ENCODE measurements around the gene DSE.

The DSE gene

DNA sequence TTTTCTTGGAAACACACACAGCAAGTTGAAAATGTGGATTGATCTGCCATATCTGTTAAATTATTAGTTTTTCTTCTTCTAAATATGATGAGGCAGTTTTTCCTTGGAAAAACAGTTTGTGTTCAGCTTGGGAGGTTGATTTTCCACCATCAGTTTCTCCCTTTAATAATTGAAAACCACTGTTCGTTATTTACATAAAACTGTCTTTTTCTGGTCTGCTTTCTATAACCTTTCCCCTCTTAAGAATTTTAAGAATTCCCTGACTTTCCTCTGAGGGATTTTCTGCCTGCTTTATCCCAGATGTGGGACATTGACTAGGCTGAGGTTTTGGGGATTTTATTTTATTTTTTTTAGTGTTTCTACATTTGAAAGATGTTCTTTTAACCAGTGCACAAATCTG is 27.2 kb downstream of the DSE start:
- TF ChIP-seq TCF12 (IDR thresholded peaks at IDR 0.05; ENCODE audit: low read depth) (no peak), ZBTB7A (IDR thresholded peaks at IDR 0.05; ENCODE audit: low read depth) (no peak), EP300 (IDR thresholded peaks at IDR 0.05; ENCODE audit: borderline replicate concordance) (no peak), TEAD4 (IDR thresholded peaks at IDR 0.05) (no peak), TAF1 (IDR thresholded peaks at IDR 0.05; ENCODE audit: low read depth) (no peak), EGR1 (IDR thresholded peaks at IDR 0.05) (no peak), NFIC (IDR thresholded peaks at IDR 0.05) (no peak)
- TF ChIP-seq, protein P1, sequence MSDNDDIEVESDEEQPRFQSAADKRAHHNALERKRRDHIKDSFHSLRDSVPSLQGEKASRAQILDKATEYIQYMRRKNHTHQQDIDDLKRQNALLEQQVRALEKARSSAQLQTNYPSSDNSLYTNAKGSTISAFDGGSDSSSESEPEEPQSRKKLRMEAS (IDR thresholded peaks at IDR 0.05): no peak
- TF ChIP-seq, protein P2, sequence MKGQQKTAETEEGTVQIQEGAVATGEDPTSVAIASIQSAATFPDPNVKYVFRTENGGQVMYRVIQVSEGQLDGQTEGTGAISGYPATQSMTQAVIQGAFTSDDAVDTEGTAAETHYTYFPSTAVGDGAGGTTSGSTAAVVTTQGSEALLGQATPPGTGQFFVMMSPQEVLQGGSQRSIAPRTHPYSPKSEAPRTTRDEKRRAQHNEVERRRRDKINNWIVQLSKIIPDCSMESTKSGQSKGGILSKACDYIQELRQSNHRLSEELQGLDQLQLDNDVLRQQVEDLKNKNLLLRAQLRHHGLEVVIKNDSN (IDR thresholded peaks at IDR 0.05): no peak
- TF ChIP-seq, protein P3, sequence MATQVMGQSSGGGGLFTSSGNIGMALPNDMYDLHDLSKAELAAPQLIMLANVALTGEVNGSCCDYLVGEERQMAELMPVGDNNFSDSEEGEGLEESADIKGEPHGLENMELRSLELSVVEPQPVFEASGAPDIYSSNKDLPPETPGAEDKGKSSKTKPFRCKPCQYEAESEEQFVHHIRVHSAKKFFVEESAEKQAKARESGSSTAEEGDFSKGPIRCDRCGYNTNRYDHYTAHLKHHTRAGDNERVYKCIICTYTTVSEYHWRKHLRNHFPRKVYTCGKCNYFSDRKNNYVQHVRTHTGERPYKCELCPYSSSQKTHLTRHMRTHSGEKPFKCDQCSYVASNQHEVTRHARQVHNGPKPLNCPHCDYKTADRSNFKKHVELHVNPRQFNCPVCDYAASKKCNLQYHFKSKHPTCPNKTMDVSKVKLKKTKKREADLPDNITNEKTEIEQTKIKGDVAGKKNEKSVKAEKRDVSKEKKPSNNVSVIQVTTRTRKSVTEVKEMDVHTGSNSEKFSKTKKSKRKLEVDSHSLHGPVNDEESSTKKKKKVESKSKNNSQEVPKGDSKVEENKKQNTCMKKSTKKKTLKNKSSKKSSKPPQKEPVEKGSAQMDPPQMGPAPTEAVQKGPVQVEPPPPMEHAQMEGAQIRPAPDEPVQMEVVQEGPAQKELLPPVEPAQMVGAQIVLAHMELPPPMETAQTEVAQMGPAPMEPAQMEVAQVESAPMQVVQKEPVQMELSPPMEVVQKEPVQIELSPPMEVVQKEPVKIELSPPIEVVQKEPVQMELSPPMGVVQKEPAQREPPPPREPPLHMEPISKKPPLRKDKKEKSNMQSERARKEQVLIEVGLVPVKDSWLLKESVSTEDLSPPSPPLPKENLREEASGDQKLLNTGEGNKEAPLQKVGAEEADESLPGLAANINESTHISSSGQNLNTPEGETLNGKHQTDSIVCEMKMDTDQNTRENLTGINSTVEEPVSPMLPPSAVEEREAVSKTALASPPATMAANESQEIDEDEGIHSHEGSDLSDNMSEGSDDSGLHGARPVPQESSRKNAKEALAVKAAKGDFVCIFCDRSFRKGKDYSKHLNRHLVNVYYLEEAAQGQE (IDR thresholded peaks at IDR 0.05; ENCODE audit: low read depth): no peak

- TF ChIP-seq TCF12 (IDR thresholded peaks at IDR 0.05; ENCODE audit: low read depth) (no peak), NFIC (IDR thresholded peaks at IDR 0.05) (no peak), EGR1 (IDR thresholded peaks at IDR 0.05) (no peak), TEAD4 (IDR thresholded peaks at IDR 0.05) (no peak), FOXM1 (IDR thresholded peaks at IDR 0.05; ENCODE audit: borderline replicate concordance, low read depth) (no peak), TAF1 (IDR thresholded peaks at IDR 0.05; ENCODE audit: low read depth) (no peak), EP300 (IDR thresholded peaks at IDR 0.05; ENCODE audit: borderline replicate concordance) (no peak)
- TF ChIP-seq, protein P3 (IDR thresholded peaks at IDR 0.05; ENCODE audit: low read depth): no peak
- TF ChIP-seq, protein P1 (IDR thresholded peaks at IDR 0.05): no peak
These were observed 27.7 kb downstream of the DSE start for GRCh38 chr6:116398316-116399010.

DNA sequence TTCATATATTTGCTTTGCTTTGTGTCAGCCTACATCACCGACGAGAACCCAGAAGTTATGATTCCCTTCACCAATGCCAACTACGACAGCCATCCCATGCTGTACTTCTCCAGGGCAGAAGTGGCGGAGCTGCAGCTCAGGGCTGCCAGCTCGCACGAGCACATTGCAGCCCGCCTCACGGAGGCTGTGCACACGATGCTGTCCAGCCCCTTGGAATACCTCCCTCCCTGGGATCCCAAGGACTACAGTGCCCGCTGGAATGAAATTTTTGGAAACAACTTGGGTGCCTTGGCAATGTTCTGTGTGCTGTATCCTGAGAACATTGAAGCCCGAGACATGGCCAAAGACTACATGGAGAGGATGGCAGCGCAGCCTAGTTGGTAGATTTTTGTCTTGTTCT is 28.5 kb downstream of the DSE start:
- no peak for TF ChIP-seq RAD21 (IDR thresholded peaks at IDR 0.05; ENCODE audit: low read depth)
- TF ChIP-seq YY1 (IDR thresholded peaks at IDR 0.05; ENCODE audit: low read depth): no peak
- no peak for TF ChIP-seq TCF12 (IDR thresholded peaks at IDR 0.05; ENCODE audit: low read depth)
- no peak for TF ChIP-seq CREB1 (IDR thresholded peaks at IDR 0.05; ENCODE audit: low read depth)
- no peak for TF ChIP-seq NFIC (IDR thresholded peaks at IDR 0.05)
- no peak for TF ChIP-seq TEAD4 (IDR thresholded peaks at IDR 0.05)
- no peak for TF ChIP-seq TAF1 (IDR thresholded peaks at IDR 0.05; ENCODE audit: low read depth)
- TF ChIP-seq, protein P1 (IDR thresholded peaks at IDR 0.05): no peak
- no peak for TF ChIP-seq CEBPB (IDR thresholded peaks at IDR 0.05)
- TF ChIP-seq EGR1 (IDR thresholded peaks at IDR 0.05): no peak
- TF ChIP-seq, protein P2 (IDR thresholded peaks at IDR 0.05): no peak
- no peak for TF ChIP-seq ZBTB7A (IDR thresholded peaks at IDR 0.05; ENCODE audit: low read depth)
- TF ChIP-seq EP300 (IDR thresholded peaks at IDR 0.05; ENCODE audit: borderline replicate concordance): no peak
- TF ChIP-seq FOXM1 (IDR thresholded peaks at IDR 0.05; ENCODE audit: borderline replicate concordance, low read depth): no peak
- TF ChIP-seq, protein P3 (IDR thresholded peaks at IDR 0.05; ENCODE audit: low read depth): no peak

DNA sequence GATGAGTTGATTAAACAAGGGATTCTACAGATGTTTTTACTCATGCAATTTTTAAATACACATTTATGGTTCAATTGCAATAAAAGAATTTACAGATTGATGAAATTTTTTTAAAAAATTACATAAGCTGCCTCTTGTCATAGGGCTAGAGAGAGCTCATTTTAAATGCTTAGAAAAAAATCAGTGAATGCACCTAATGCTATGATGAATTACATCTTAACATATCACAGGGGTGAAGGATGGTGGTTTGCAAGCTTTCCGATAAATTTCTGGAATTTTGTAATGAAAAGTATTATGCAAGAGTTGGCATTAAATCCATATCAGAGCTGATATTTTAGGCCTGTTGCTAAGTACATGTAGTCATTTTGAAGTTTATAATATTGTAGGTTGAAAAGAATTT is 29.6 kb downstream of the DSE start:
- no peak for TF ChIP-seq ZBTB7A (IDR thresholded peaks at IDR 0.05; ENCODE audit: low read depth)
- no peak for TF ChIP-seq EGR1 (IDR thresholded peaks at IDR 0.05)
- no peak for TF ChIP-seq EP300 (IDR thresholded peaks at IDR 0.05; ENCODE audit: borderline replicate concordance)
- no peak for TF ChIP-seq RAD21 (IDR thresholded peaks at IDR 0.05; ENCODE audit: low read depth)
- TF ChIP-seq, protein P3 (IDR thresholded peaks at IDR 0.05; ENCODE audit: low read depth): no peak
- TF ChIP-seq, protein P2 (IDR thresholded peaks at IDR 0.05): no peak
- no peak for TF ChIP-seq CEBPB (IDR thresholded peaks at IDR 0.05)
- TF ChIP-seq TCF12 (IDR thresholded peaks at IDR 0.05; ENCODE audit: low read depth): no peak
- TF ChIP-seq, protein P1 (IDR thresholded peaks at IDR 0.05): no peak
- no peak for TF ChIP-seq NFIC (IDR thresholded peaks at IDR 0.05)
- no peak for TF ChIP-seq FOXM1 (IDR thresholded peaks at IDR 0.05; ENCODE audit: borderline replicate concordance, low read depth)
- TF ChIP-seq TAF1 (IDR thresholded peaks at IDR 0.05; ENCODE audit: low read depth): no peak
- TF ChIP-seq YY1 (IDR thresholded peaks at IDR 0.05; ENCODE audit: low read depth): no peak
